ENCODE results near the gene AARSD1. TPM values are rescaled to one million over a fixed set of nuclear protein-coding genes. Genes with fewer than 3 reads are reported as not detected.
"Not testable (repeated sequence)": the region's sequence is repeated elsewhere in the genome, so short reads cannot be mapped to it uniquely, and the experiment has no call there.

AARSD1 gene
- polyA plus RNA-seq, 6 donors from 2014 or later: 34.4 to 58.3 (median 41.2) TPM

DNA sequence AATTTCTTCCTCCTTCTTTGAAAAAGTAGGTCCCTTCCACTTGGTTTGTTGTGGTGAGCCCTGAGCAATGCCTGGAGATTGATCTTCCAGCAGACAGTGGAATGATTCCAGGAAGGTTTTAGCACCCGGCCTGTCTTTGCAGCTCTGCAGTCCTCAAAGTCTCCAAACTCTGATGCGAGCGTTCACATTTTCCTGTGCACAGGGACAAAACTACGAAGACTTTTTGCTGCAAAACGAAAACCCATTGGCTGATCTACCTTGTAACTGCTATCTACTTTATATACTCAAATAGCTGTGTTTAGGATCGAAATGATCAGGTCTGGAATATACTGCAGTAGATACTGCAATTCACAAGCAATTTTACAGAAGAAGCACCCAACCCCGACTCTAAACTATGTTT lies 42.0 kb downstream of the AARSD1 start:
- Mint-ChIP-seq H3K4me3 (no peak overlapping the region), H3K4me1 (peaks cover 0 to 4% (median 0%) of the 10 kb centered on the region in 3 donors), H3K27ac (no peak overlapping the region), H3K27me3 (peaks cover 0 to 8% (median 7%) of the 10 kb centered on the region in 3 donors), H3K9me3 (no peaks in the 10 kb centered on the region), H3K36me3 (no peaks in the 10 kb centered on the region)
- DNase-seq: no peak
- ATAC-seq (ENCODE audit: low read depth in 2 of 2): no peak

DNA sequence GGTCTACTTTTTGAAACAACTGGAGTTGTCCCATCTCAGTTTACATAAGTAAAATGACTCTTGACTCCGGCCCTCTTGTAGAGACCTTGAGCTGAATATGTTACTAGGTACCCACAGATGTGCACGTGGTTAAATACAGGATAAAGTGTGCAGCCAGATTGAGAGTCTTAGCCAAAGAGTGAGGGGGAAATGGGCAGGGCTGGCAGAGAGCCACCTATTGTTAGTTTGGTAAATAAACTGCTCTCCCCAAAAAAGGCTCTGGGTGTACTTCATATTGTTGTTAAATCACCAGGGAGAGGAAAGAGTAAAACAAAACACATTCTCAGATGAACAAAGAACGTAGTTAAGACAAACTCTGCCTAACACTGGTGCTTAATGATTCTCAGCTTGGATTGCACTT lies 43.3 kb downstream of the AARSD1 start:
- no peaks in the 10 kb centered on the region for H3K9me3 Mint-ChIP-seq
- no peak for DNase-seq
- H3K27me3 Mint-ChIP-seq: peaks cover 0 to 8% (median 7%) of the 10 kb centered on the region in 3 donors
- no peaks in the 10 kb centered on the region for H3K36me3 Mint-ChIP-seq
- peak overlapping the region in 1 of 6 donors; percentile 11 for H3K27ac Mint-ChIP-seq
- peaks cover 0 to 4% (median 0%) of the 10 kb centered on the region in 3 donors for H3K4me1 Mint-ChIP-seq
- H3K4me3 Mint-ChIP-seq: no peak overlapping the region
- no peak for ATAC-seq (ENCODE audit: low read depth in 2 of 2)

DNA sequence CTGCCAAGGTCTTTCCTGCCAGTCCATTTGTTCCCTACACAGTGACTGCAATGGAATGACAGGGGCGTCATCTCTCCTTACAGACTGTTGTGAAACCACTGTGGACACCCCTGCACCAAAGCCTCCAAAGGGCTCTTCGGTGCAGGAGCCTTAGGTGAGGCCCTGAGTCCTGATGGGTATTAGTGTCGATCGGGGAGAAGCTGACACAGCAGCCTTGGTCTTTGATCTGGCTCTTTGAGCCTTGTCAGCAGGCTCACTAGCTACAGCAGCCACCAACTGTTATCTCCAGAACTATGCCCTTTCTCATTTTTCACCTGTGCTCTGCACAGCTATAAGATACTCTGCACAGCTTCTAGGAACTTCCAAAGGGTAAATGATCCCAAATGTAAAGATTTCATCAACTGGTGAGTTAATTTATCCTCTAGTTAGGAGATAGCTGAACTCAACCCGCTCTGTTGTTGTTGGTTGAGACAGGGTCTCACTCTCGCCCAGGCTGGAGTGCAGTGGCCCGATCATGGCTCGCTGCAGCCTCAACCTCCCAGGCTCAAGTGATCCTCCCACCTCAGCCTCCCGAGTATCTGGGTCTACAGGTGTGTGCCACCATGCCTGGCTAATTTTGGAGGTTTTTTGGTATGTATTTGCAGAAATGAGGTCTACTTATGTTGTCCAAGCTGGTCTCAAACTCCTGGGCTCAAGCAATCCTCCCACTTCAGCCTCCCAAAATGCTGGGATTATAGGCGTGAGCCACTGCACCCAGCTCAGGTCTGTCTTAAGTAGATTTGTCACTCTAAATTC lies 44.0 kb downstream of the AARSD1 start:
- no peaks in the 10 kb centered on the region for H3K36me3 Mint-ChIP-seq
- peaks cover 0 to 4% (median 0%) of the 10 kb centered on the region in 3 donors for H3K4me1 Mint-ChIP-seq
- peaks cover 0 to 8% (median 7%) of the 10 kb centered on the region in 3 donors for H3K27me3 Mint-ChIP-seq
- H3K4me3 Mint-ChIP-seq: no peak overlapping the region
- ATAC-seq (ENCODE audit: low read depth in 2 of 2) (no peak), DNase-seq (no peak)
- peak overlapping the region in 1 of 6 donors; percentile 11 for H3K27ac Mint-ChIP-seq
- H3K9me3 Mint-ChIP-seq: no peaks in the 10 kb centered on the region

DNA sequence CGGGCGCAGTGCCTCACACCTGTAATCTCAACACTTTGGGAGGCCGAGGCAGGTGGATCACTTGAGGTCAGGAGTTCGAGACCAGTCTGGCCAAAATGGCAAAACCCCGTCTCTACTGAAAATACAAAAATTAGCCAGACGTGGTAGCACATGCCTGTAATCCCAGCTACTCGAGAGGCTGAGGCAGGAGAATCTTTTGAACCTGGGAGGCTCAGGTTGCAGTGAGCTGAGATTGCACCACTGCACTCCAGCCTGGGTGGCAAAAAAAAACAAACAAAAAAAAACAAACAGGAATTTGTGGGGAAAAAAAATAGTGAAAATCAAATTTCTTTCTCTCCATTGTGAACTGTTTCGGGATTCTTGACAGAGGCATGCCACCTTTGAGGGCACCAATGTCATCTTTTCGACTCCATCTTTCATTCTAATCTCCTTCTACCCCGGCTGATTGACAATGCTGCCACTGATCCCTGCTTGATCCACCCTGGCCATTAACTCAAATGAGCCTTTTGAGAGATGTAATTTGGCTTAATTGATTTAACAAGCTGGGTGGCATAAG lies 44.7 kb downstream of the AARSD1 start:
- not testable (repeated sequence) for ATAC-seq (ENCODE audit: low read depth in 2 of 2); DNase-seq; H3K36me3 Mint-ChIP-seq; H3K27ac Mint-ChIP-seq; H3K4me1 Mint-ChIP-seq; H3K4me3 Mint-ChIP-seq; H3K9me3 Mint-ChIP-seq; H3K27me3 Mint-ChIP-seq

DNA sequence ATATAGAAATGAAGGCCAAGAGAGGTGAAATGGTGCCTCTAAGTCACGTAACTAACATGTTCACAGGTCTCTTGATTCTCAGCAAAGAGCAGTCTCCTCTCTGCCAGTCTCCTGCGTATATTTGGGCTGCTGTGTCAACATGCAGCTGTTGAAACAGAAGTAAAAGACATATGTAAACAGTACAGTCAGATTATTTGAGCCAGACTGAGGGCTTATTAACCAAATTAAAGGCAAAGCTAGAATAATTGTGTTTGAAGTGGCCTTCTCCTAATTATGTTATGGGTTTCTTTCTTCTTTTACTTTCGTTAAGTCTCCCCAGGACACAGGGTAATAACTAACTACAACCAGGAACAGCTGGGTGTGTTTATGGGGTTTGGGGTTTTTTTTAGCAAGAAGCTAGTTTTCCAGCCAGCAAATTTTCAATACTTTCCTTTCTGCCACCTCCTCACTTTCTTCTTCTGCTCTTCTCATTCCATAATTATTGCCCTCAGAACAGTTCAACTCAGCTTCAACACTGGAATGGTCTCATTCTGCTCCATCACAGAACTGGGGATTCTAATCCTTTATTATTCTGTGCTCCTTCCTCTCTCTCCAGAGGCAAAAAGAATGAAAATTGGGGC lies 45.2 kb downstream of the AARSD1 start:
- H3K36me3 Mint-ChIP-seq: no peaks in the 10 kb centered on the region
- no peaks in the 10 kb centered on the region for H3K4me1 Mint-ChIP-seq
- no peak overlapping the region for H3K27ac Mint-ChIP-seq
- no peak for ATAC-seq (ENCODE audit: low read depth in 2 of 2)
- no peak for DNase-seq
- no peak overlapping the region for H3K4me3 Mint-ChIP-seq
- H3K27me3 Mint-ChIP-seq: peaks cover 0 to 8% (median 7%) of the 10 kb centered on the region in 3 donors
- H3K9me3 Mint-ChIP-seq: no peaks in the 10 kb centered on the region

DNA sequence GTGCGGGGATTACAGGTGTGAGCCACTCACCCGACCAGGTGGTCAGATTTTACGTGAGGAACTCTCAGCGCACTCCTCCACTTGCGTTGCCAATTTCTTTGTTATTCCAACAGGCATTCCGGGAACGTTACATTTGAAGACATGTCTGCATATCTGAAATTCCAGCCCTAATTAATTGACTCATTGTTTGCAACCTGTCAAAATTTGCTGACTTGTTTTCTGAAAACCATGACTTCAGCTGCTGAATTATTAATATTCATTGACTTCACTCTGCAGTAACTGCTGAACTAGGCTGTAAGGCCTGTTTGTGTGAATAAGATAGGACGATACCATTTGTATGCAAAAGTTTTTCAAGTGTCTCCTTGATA lies 47.0 kb downstream of the AARSD1 start:
- H3K27ac Mint-ChIP-seq: no peak overlapping the region
- H3K4me1 Mint-ChIP-seq: no peaks in the 10 kb centered on the region
- DNase-seq: no peak

DNA sequence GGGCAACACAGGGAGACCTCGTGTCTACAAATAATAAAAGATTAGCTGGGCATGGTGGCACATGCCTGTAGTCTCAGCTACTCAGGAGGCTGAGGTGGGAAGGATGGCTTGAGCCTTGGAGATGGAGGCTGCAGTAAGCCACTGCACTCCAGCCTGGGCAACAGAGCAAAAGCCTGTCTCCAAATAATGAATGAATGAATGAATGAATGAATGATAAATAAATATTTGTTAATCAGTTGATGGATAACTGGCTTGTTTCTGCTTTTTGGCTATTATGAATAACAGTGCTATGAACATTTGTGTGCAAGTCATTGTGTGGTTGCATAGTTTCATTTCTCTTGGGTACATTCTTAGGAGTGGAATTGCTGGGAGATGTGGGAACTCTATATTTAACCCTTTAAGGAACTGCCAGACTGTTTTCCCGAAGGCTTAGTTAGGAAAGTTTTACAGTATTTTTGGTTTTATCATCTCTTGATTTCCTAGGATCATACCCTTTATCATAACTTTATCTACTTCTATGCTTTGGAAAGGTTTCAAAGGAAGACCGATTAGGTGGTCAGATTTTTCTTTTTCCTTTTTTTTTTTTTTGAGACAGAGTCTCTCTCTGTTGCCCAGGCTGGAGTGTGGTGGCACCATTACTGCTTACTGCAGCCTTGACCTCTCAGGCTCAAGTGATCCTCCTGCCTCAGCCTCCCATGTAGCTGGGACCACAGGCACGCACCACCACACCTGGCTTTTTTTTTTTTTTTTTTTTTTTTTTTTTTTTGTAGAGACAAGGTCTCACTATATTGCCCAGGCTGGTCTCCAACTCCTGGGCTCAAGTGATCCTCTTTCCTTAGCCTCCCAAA lies 47.6 kb downstream of the AARSD1 start:
- not testable (repeated sequence) for H3K36me3 Mint-ChIP-seq; H3K9me3 Mint-ChIP-seq; H3K4me3 Mint-ChIP-seq; ATAC-seq (ENCODE audit: low read depth in 2 of 2); H3K4me1 Mint-ChIP-seq; DNase-seq; H3K27me3 Mint-ChIP-seq; H3K27ac Mint-ChIP-seq

More for the DNA sequence above, 47.0 kb downstream of the AARSD1 start:
- Mint-ChIP-seq H3K36me3 (no peaks in the 10 kb centered on the region), H3K9me3 (no peaks in the 10 kb centered on the region), H3K27me3 (peaks cover under 1 to 8% (median 7%) of the 10 kb centered on the region in 3 donors), H3K4me3 (no peak overlapping the region)
- ATAC-seq (ENCODE audit: low read depth in 2 of 2): no peak

DNA sequence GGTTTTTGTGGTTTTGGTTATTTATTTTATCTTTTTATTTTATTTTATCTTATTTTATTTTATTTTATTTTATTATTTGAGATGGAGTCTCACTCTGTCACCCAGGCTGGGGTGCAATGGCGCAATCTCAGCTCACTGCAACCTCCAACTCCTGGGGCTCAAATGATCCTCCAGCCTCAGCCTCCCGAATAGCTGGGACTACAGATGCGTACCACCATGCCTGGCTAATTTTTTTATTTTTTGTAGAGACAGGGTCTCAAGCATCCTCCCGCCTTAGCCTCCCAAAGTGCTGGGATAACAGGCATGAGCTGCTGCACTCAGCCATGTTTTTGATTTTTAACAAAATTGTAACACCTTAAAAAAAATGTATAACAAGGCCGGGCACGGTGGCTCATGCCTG lies 49.0 kb downstream of the AARSD1 start:
- not testable (repeated sequence) for DNase-seq; H3K36me3 Mint-ChIP-seq; H3K4me3 Mint-ChIP-seq; H3K27ac Mint-ChIP-seq; H3K4me1 Mint-ChIP-seq; ATAC-seq (ENCODE audit: low read depth in 2 of 2); H3K9me3 Mint-ChIP-seq
- H3K27me3 Mint-ChIP-seq: peaks cover 6 to 15% (median 7%) of the 10 kb centered on the region in 3 donors

DNA sequence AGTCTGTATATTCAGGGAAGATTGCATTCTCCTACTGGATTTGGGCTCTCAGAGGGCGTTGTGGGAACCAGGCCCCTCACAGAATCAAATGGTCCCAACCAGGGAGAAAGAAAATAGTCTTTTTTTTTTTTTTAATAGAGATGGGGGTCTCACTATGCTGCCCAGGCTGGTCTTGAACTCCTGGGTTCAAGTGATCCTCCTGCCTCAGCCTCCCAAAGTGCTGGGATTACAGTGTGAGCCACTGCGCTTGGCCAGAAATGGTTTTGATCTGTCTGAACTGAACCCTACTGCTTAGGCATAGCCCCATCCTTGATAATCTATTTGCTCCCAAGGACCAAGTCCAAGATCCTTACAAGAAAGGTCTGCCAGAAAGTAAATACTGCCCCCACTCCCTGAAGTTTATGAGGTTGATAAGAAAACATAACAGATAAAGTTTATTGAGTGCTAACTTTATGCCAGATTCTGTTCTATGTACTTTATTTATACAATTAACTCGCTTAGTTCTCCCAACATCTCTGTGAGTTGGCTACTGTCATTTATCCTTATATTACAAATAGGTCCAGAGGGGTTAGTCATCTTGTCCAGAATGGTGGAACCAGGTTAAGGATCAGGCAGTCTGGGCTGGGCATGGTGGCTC lies 50.2 kb downstream of the AARSD1 start:
- ATAC-seq (ENCODE audit: low read depth in 2 of 2) (no peak), DNase-seq (no peak)
- peaks cover 0 to 4% (median 3%) of the 10 kb centered on the region in 3 donors for H3K4me1 Mint-ChIP-seq
- H3K27ac Mint-ChIP-seq: no peak overlapping the region
- H3K27me3 Mint-ChIP-seq: peaks cover 0 to 6% (median 6%) of the 10 kb centered on the region in 3 donors
- H3K9me3 Mint-ChIP-seq: no peaks in the 10 kb centered on the region
- H3K4me3 Mint-ChIP-seq: no peak overlapping the region
- no peaks in the 10 kb centered on the region for H3K36me3 Mint-ChIP-seq

DNA sequence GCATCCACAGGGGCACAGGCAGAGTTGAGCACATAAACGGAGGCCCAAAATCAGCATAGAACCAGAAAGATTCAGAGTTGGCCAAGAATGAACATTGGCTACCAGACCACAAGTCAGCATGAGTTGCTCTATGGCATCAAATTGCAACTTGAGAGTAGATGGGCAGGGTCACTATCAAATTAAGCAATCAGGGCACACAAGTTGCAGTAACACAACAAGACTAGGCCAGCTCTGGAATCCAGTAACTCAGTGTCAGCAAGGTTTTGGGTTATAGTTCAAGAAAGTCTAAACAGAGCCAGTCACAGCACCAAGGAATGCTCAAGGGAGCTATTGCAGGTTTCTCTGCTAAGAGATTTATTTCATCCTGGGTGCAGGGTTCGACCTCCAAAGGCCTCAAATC lies 50.7 kb downstream of the AARSD1 start:
- H3K27ac Mint-ChIP-seq: no peak overlapping the region
- H3K4me3 Mint-ChIP-seq: peak overlapping the region in 1 of 8 donors; percentile 22
- DNase-seq (no peak), ATAC-seq (ENCODE audit: low read depth in 2 of 2) (no peak)
- H3K4me1 Mint-ChIP-seq: peaks cover 0 to 7% (median 5%) of the 10 kb centered on the region in 3 donors
- peaks cover 0 to 6% (median 6%) of the 10 kb centered on the region in 3 donors for H3K27me3 Mint-ChIP-seq
- H3K9me3 Mint-ChIP-seq: no peaks in the 10 kb centered on the region
- no peaks in the 10 kb centered on the region for H3K36me3 Mint-ChIP-seq

DNA sequence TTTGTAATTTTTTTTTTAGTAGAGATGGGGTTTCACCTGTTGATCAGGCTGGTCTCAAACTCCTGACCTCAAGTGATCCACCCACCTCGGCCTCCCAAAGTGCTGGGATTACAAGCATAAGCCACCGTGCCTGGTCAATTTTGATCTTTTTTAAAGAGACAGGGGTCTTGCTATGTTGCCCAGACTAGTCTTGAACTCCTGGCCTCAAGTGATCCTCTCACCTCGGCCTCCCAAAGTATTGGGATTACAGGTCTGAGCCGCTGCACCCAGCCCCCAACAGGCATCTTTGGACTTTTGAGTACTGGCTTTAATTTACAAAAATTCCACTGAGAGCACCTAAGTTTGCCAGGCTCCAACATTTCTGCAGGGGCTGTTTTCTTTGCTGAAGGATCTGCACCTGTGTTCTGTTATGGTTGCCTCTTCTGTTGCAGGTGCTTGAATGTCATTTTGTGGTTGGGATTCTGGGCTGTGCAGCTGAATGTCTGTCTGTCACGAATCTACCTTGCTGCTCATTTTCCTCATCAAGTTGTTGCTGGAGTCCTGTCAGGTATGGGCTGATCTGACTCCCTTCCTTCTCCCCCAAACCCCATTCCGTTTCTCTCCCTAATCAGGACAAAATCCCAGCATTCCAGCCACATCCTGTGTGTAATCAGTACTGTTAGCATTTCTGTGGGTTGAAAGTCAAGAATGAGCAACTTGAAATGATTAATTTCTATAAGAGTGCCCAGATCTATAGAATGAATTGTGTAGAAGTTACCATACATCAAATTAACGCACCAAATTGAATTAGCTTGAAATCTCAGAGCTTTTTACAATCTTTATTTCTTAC lies 55.2 kb downstream of the AARSD1 start:
- no peaks in the 10 kb centered on the region for H3K36me3 Mint-ChIP-seq
- peak overlapping the region in 3 of 8 donors; percentile 2 to 72 (median 4) for H3K4me3 Mint-ChIP-seq
- no peaks in the 10 kb centered on the region for H3K9me3 Mint-ChIP-seq
- ATAC-seq (ENCODE audit: low read depth in 2 of 2): no peak
- peaks cover 0 to 6% (median 6%) of the 10 kb centered on the region in 3 donors for H3K27me3 Mint-ChIP-seq
- H3K4me1 Mint-ChIP-seq: peaks cover 0 to 21% (median 12%) of the 10 kb centered on the region in 3 donors
- no peak for DNase-seq
- H3K27ac Mint-ChIP-seq: peak overlapping the region in 2 of 6 donors; percentile 3 to 78

DNA sequence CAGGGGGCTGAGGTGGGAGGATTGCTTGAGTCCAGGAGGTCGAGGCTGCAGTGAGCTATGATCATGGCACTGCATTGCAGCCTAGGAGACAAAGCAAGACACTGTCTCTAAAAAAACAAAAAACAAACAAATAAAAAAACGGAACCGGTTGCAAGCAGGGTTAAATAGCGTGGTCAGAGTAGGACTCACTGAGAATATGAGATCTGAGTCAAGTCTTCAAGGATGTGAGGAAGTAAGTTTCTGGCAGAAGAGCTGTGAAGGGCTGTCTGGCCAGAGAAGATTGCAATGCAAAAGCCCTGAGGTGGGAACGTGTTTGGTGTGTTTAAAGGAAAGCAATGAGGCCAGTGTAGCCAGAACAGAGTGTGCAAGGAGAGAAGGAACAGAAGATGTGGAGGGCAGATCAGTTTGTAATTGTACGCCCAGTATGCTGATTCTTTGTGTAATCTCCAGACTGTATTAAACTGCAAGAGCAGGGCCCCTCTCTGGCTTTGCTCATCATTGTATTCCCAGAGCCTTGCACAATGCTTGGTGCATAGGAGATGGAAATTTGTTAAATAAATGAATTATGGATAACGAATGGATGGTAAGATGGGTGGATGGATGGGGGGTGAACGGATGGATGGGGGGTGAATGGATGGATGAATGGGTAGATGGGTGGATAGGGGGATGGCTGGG lies 57.3 kb downstream of the AARSD1 start:
- DNase-seq (no peak), ATAC-seq (ENCODE audit: low read depth in 2 of 2) (no peak)
- Mint-ChIP-seq H3K27ac (peak overlapping the region in 2 of 6 donors; percentile 9 to 15), H3K36me3 (no peaks in the 10 kb centered on the region), H3K4me3 (peak overlapping the region in 2 of 8 donors; percentile 10 to 15), H3K9me3 (no peaks in the 10 kb centered on the region), H3K27me3 (peaks cover 0 to 12% (median 2%) of the 10 kb centered on the region in 3 donors), H3K4me1 (peaks cover 0 to 21% (median 12%) of the 10 kb centered on the region in 3 donors)
